B cell (primary cell): Measurements from ENCODE around the gene NFATC1. TPM values are rescaled to one million over a fixed set of nuclear protein-coding genes. Genes with fewer than 3 reads are reported as not detected.
A peak's percentile ranks its signal among the peaks of the same experiment; 100 is the strongest.

Source experiments
- ATAC-seq: fragments of 200-7000 bp; cut with Tn5 transposase; one replicate; pipeline ENCODE4 v1.10.0; 2021; ENCODE audit warnings: low read depth, mild to moderate bottlenecking, moderate number of reproducible peaks, moderate library complexity
- CTCF ChIA-PET: fragments of 350-600 bp; sonication (Branson Sonifier 250); formaldehyde crosslinking; loops from one replicate; lab custom pipeline; 2021; ENCODE audit warnings: antibody characterized with exemption, inconsistent platforms; lab: Charles Lee
- POLR2A ChIA-PET: fragments of 350-600 bp; sonication (Branson Sonifier 250); formaldehyde crosslinking; loops from one replicate; lab custom pipeline; 2021; ENCODE audit warnings: antibody characterized with exemption; lab: Charles Lee
- DNase-seq: peaks from one replicate; pipeline ENCODE4 v3.0.0; 2013
- H2AFZ ChIP-seq: 2 replicates; pipeline ENCODE4 v1.6.1; 2012; ENCODE audit warnings: mild to moderate bottlenecking, low read depth, low read length; ENCODE audit not compliant: insufficient read depth, poor library complexity, severe bottlenecking
- H3K27ac ChIP-seq, 2 donors: 1 replicate in 1 of 2; 2 replicates in 1 of 2; pipeline ENCODE4 v1.5.1; 2012 to 2013; ENCODE audit warnings: low read length in 2 of 2, mild to moderate bottlenecking in 2 of 2, moderate library complexity in 1 of 2
- H3K27me3 ChIP-seq, 4 experiments: fragments of 200-600 bp in 1 of 4; sonication (generic) in 1 of 4; replicated peaks in 1 of 4; 1 replicate in 2 of 4; 2 replicates in 2 of 4; pipeline versions ENCODE4 v1.6.1 to v1.7.0; 2013 to 2016; ENCODE audit warnings: low read length in 3 of 4, mild to moderate bottlenecking in 2 of 4, mixed read lengths in 1 of 4, moderate library complexity in 1 of 4; ENCODE audit not compliant: insufficient read depth in 4 of 4, control insufficient read depth in 3 of 4; ENCODE audit errors: control extremely low read depth in 1 of 4
- H3K36me3 ChIP-seq, 2 experiments: replicated peaks in 1 of 2; 1 replicate in 1 of 2; 2 replicates in 1 of 2; pipeline versions ENCODE4 v1.6.1 to v1.7.1; 2013; ENCODE audit warnings: low read length in 1 of 2; ENCODE audit not compliant: insufficient read depth in 2 of 2, control insufficient read depth in 1 of 2; ENCODE audit errors: control extremely low read depth in 1 of 2, extremely low read depth in 1 of 2
- H3K4me1 ChIP-seq, 2 donors: fragments of 200-600 bp in 1 of 2; sonication (generic) in 1 of 2; 1 replicate in 1 of 2; 2 replicates in 1 of 2; pipeline versions ENCODE4 v1.5.1 to v1.6.1; 2013 to 2017; ENCODE audit warnings: low read length in 2 of 2; ENCODE audit not compliant: control insufficient read depth in 2 of 2, insufficient read depth in 2 of 2
- H3K4me2 ChIP-seq: replicated peaks from 2 replicates; pipeline ENCODE3; 2012; ENCODE audit warnings: mild to moderate bottlenecking, low read depth, low read length; ENCODE audit not compliant: poor library complexity, severe bottlenecking
- H3K4me3 ChIP-seq, 5 experiments: fragments of 200-600 bp in 1 of 5; sonication (generic) in 1 of 5; 1 replicate in 3 of 5; 2 replicates in 2 of 5; pipeline versions ENCODE4 v1.5.1 to v1.7.0; 2011 to 2016; ENCODE audit warnings: low read length in 4 of 5, mild to moderate bottlenecking in 4 of 5, low read depth in 2 of 5, control low read depth in 1 of 5, moderate library complexity in 1 of 5; ENCODE audit not compliant: insufficient read depth in 1 of 5; ENCODE audit errors: control extremely low read depth in 1 of 5, extremely low read depth in 1 of 5
- H3K79me2 ChIP-seq: fragments of 200-600 bp; sonication (generic); one replicate; pipeline ENCODE4 v1.6.0; 2016; ENCODE audit warnings: low read length; ENCODE audit not compliant: control insufficient read depth, insufficient read depth
- H3K9ac ChIP-seq: fragments of 200-600 bp; sonication (generic); 2 replicates; pipeline ENCODE4 v1.6.1; 2017; ENCODE audit warnings: mild to moderate bottlenecking, low read length, moderate library complexity
- H3K9me3 ChIP-seq, 3 donors: one replicate each; pipeline versions ENCODE4 v1.6.1 to v1.7.1; 2013; ENCODE audit warnings: low read length in 2 of 3; ENCODE audit not compliant: control insufficient read depth in 2 of 3, insufficient read depth in 1 of 3; ENCODE audit errors: control extremely low read depth in 1 of 3
- H4K20me1 ChIP-seq: 2 replicates; pipeline ENCODE4 v1.6.0; 2012; ENCODE audit warnings: mild to moderate bottlenecking, low read length; ENCODE audit not compliant: insufficient read depth, control insufficient read depth, poor library complexity, severe bottlenecking
- H3K27ac Mint-ChIP-seq: one replicate; pipeline ENCODE4 v1.8.0; 2021; ENCODE audit warnings: mixed read lengths
- H3K27me3 Mint-ChIP-seq: one replicate; pipeline ENCODE4 v1.8.0; 2021; ENCODE audit warnings: mixed read lengths
- H3K4me1 Mint-ChIP-seq: one replicate; pipeline ENCODE4 v1.8.0; 2021; ENCODE audit warnings: mixed read lengths
- H3K4me3 Mint-ChIP-seq: one replicate; pipeline ENCODE4 v1.8.0; 2021; ENCODE audit warnings: mixed read lengths
- H3K9me3 Mint-ChIP-seq: one replicate; pipeline ENCODE4 v1.8.0; 2022; ENCODE audit warnings: mixed read lengths; ENCODE audit not compliant: insufficient read depth
- CTCF ChIP-seq: fragments of 200-600 bp; IDR thresholded peaks from one replicate; pipeline ENCODE4 v1.8.0; 2022; ENCODE audit warnings: antibody characterized with exemption, mild to moderate bottlenecking
- EZH2 ChIP-seq: IDR thresholded peaks from 2 replicates; pipeline ENCODE4 v1.6.1; 2012; ENCODE audit warnings: borderline replicate concordance, low read depth, mild to moderate bottlenecking, moderate library complexity, low read length; ENCODE audit not compliant: insufficient read depth, poor library complexity, severe bottlenecking
- WGBS: methylation state at CpG from one replicate; pipeline ENCODE4 v1.1.5; 2013; ENCODE audit warnings: missing lambda C conversion rate; ENCODE audit not compliant: insufficient coverage; 5-methylcytosine and 5-hydroxymethylcytosine counted together
- intact Hi-C: fragments of 100-400 bp; cut with micrococcal nuclease; formaldehyde crosslinking; loops from one replicate; pipeline ENCODE4 v1.10.0; 2022
- polyA plus RNA-seq: library from polyadenylated mRNA; depleted of rRNA; stranded (reverse); fragments of >200 nt; gene quantifications from 2 replicates; pipeline ENCODE4 v1.2.3, GENCODE V29; 2012
- total RNA-seq, 2 donors: library from RNA; stranded (reverse); fragments of 120-200 nt in 1 of 2; gene quantifications; 1 replicate in 1 of 2; 2 replicates in 1 of 2; pipeline versions ENCODE4 v1.2.3 to v1.2.4, GENCODE V29; 2013 to 2022

NFATC1 gene
- total and polyA plus RNA-seq, 2 donors (not counting 1 experiment from before 2014, with no cell fraction given) = 32.2 to 108 TPM

- intact Hi-C loops = loop anchor here (1.0 to 5.0 kb wide), 2 partner anchors 147 to 776 kb away; no protein-coding TSS in a partner anchor
- CTCF ChIA-PET = interaction anchor here (0.7 to 12.4 kb wide), 25 partner anchors 11 to 295 kb away, joined by 3 to 201 read pairs (median 6); no protein-coding TSS in a partner anchor
- H3K27ac Mint-ChIP-seq = no peak overlapping the region
- H3K4me3 Mint-ChIP-seq = no peak overlapping the region
- no peak overlapping the region for H3K27ac ChIP-seq
- H3K9me3 Mint-ChIP-seq = no peaks in the 10 kb centered on the region
- H3K27me3 Mint-ChIP-seq = no peaks in the 10 kb centered on the region
- no peak overlapping the region for H3K4me2 ChIP-seq
- peaks cover 6 to 18% of the 10 kb centered on the region in 2 donors for H3K4me1 ChIP-seq
- H3K27me3 ChIP-seq = no peaks in the 10 kb centered on the region
- H4K20me1 ChIP-seq = peaks cover 10% of the 10 kb centered on the region
- 64% methylated on average over 28 of the region's 30 CpGs for WGBS
- TF ChIP-seq EZH2 = no peak
- peak; percentile 89 for TF ChIP-seq CTCF
- DNase-seq = peak; percentile 77
- H3K9me3 ChIP-seq = peaks cover 0 to 4% (median 0%) of the 10 kb centered on the region in 3 donors
- no peak overlapping the region for H2AFZ ChIP-seq
- no peak overlapping the region for H3K9ac ChIP-seq
- peaks cover 0 to 12% of the 10 kb centered on the region in 2 experiments for H3K36me3 ChIP-seq
- POLR2A ChIA-PET = interaction anchor here (0.8 to 1.9 kb wide), 4 partner anchors 10 to 262 kb away, joined by 4 to 5 read pairs (median 4); no protein-coding TSS in a partner anchor
- H3K4me1 Mint-ChIP-seq = peaks cover 10% of the 10 kb centered on the region
- peak; percentile 73 for ATAC-seq
- no peak overlapping the region for H3K4me3 ChIP-seq
- no peaks in the 10 kb centered on the region for H3K79me2 ChIP-seq
Measured at GRCh38 chr18:79380816-79381806, 14.6 kb upstream of the NFATC1 start.
